Activated CD4-positive, alpha-beta T cell treated with anti-CD3 and anti-CD28 coated beads, Interleukin-10, Interleukin-2, amounts not matched to agents 100 ng/mL and 50 ng/mL, durations not matched to agents 16 hours and 8 hours (primary cell): ENCODE measurements around the gene PLCG2.
A peak's percentile ranks its signal among the peaks of the same experiment; 100 is the strongest.
"Not testable (repeated sequence)": the region's sequence is repeated elsewhere in the genome, so short reads cannot be mapped to it uniquely, and the experiment has no call there.

Source experiments
- DNase-seq: peaks from one replicate; pipeline ENCODE4 v3.0.0-alpha.2; 2020

Gene PLCG2

DNA sequence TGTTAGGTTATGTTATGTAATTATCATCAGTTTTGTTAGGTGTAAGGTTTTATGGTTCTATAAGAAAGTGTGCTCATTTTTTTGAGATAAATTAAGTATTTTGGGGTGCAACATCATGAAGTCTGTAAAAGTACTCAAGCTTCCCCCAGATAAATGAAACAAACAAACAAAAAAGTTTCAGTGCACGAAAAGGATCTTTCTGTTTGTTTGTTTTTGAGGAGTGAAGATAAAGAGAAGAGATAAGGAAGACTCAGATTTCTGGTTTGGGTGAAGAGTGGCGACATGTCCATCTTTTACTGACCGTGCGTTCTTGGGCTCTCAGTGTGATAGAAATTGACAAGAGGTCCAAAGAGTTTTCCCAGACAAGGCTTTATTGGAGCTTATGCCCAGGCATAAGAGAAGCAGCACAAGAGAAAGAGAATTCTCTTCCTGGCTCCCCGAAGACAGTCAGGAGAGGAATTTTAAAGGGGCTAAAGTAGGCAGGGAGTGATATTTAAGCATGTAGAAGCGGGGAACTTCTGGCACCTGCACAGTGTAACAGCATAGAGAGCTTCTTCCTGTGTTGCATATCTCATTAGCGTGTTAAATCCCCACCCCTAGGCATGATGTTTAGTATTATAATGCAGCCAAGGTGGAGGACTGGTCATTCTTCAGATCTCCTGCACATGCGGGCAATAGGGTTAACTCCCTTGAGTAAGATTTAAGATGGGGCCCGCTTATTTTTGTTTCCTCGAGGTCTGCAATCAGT is 71.3 kb downstream of the PLCG2 start:
- no peak for DNase-seq

DNA sequence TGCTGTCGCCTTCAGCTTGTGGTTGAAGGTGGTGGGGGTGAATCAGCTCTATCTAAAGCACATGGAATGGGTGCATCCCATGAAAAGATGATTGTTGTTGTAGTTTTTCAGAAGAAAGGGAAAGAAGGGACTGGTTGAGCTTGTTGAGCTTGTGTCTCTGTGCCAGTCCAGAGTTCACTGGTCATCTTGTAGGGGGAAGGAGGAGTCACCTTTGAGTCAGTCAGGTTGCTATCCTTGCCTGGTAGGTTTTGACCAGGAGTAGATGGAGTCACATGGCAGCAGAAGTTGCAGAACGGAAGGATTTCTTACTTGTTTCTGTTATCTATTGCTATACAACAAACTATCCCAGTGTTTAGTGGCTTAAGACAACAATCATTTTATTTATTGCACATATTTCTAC is 73.3 kb downstream of the PLCG2 start:
- no peak for DNase-seq

DNA sequence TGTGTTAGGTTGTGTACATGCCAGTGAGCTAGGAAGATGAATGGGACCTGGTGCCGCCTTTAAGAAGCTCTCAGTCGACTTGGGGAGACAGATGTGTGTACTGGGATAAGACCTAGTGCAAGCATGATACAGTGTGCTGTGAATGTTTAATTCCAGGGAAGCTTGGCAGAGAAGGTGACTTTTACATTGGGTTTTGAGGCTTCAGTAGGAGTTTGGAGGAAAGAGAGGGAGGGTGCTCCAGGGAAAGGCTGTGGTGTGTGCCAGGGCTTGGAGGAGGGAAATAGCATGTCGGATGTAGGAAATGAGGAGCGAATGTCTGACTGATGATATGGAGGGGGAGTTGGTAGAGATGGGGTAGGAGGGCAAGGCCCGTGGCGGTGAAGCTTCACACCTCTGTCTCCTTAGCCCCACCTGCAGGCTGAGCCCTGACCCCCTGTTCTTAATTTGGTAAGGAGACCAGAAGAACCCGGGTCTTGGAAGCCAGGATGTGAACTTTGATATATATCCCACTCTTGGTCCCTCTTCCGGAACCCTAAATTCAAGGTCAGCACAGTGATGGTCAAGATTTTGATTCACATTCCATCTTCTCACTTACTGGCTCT is 76.6 kb downstream of the PLCG2 start:
- DNase-seq = no peak

DNA sequence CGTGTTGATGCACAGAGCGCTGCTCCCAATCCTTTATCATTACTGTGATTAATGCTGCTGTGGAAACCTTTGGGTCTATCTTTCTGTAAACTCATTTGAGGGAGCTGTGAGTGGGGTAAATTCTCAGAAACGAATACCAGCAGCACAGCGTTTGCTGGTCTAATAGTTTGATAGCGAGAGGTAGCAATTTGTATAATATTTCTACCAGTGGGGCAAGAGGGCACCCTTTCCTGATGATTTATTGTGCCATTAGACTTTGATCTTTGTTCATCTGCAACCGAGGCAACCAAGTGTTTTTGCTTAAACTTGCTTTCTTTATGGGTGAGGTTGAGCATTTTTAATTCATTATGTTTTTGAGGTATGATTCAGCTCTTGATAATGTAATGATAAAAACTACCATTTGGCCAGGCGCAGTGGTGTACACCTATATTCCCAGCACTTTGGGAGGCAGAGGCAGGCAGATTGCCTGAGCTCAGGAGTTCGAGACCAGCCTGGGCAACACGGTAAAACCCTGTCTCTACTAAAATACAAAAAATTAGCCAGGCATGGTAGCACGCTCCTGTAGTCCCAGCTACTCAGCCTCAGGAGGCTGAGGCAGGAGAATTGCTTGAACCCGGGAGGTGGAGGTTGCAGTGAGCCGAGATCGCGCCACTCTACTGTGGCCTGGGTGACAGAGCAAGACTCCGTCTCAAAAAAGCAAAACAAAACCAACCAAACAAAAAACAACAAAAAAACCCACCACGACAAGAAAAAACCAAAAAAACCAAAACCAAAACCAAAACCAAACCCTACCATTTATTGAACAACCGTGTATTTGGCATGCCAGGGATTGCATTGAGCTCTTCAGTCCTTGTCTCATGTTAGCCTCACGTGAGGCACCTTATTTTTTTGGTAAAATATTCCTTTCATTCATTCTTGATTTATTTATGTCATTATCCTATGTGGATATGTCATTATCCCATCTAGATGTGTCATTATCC is 81.5 kb downstream of the PLCG2 start:
- no peak for DNase-seq

GRCh38 chr16:81861503-81861902 is 82.4 kb downstream of the PLCG2 start:
- peak; percentile 7 for DNase-seq

GRCh38 chr16:81861915-81862314 is 82.8 kb downstream of the PLCG2 start:
- DNase-seq = no peak

GRCh38 chr16:81863630-81864352 is 84.7 kb downstream of the PLCG2 start:
- DNase-seq = no peak

DNA sequence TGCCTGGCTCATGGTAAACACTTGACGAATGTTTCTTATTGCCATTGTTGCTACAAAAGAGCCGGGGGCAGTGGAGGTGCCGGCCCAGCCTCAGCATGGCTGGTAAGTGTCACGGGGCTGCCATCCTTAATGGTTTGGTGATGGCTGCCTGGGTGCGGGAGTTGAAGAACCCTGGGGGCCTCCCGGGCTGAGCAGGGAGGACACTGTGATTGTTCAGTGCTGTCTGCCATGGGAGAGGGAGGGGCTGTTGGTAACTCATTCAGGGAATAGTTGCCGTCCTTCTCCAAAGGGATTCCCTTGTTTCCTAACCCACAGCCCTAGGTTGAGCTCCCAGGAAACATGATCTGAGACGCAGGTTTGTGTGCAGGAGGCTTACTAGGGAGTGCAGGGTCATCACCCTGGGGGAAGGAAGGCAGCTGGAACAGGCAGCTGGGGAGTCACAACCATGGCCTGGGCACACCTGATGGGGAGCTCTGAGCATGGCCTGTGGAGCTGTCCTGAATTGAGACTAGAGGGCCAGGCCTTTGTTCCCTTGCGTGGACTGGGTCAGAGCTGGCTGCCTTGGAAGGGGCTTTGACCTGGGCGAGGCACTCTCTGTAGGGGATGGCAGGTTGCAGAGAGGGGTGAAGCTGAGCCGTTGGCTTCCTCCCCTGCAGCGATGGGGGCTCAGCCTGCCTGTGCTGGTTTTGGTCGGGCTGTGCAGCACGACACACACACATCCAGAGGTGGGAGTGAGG is 85.7 kb downstream of the PLCG2 start:
- DNase-seq = no peak

- DNase-seq = no peak
Measured at GRCh38 chr16:81866820-81867440, 87.8 kb downstream of the PLCG2 start.

DNA sequence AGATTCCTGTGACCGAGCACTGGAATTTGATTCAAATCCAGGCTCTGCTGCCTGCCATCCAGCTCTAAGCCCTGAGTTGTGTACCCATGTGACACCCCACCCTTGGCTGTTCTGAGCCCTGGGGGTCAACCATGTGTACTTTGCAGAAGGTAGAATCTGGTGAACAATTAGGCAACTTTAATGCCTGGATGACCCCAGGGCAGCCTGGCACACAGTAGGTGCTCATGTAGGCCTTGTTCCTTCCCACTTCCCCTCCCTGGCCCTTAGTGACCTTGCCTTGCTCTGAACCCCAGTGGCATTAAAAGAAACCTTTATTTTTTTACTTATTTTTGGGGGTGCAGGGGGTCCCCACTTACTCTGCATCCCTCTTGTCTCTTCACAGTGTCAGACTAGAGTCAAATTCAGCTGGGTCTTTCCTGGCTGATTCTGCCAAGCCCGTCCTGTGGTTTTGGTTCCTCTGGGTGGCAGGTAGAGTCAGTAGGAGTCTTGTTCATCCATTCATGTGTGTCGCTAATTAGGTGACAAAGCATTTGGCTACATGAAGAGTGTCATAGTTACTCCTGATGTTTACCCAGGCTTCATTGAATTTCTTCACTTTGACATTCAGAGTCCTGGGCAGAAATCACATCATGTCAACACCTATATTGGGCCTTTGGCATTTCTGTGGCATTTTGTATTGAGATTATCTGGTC is 89.1 kb downstream of the PLCG2 start:
- no peak for DNase-seq

DNA sequence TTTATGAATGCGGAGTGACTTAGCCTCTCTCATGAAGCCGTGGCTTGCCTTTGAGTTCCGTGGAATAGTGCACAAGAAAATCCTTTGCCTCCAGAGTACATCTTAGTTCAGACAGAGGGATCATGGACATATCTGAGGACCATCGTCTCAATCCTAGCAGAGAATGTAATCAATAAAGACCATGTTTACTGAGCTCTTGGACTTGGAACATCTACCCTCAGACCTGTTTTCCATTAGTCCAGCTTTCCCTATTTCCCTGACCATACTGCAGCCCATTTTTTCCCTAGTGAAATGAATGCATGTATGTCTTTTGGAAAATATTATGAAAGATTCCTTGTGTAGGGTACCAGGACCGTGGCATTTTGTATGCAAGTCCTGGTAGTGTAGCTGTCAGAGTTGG is 90.2 kb downstream of the PLCG2 start:
- no peak for DNase-seq

GRCh38 chr16:81873206-81873605 is 94.1 kb downstream of the PLCG2 start:
- no peak for DNase-seq

DNA sequence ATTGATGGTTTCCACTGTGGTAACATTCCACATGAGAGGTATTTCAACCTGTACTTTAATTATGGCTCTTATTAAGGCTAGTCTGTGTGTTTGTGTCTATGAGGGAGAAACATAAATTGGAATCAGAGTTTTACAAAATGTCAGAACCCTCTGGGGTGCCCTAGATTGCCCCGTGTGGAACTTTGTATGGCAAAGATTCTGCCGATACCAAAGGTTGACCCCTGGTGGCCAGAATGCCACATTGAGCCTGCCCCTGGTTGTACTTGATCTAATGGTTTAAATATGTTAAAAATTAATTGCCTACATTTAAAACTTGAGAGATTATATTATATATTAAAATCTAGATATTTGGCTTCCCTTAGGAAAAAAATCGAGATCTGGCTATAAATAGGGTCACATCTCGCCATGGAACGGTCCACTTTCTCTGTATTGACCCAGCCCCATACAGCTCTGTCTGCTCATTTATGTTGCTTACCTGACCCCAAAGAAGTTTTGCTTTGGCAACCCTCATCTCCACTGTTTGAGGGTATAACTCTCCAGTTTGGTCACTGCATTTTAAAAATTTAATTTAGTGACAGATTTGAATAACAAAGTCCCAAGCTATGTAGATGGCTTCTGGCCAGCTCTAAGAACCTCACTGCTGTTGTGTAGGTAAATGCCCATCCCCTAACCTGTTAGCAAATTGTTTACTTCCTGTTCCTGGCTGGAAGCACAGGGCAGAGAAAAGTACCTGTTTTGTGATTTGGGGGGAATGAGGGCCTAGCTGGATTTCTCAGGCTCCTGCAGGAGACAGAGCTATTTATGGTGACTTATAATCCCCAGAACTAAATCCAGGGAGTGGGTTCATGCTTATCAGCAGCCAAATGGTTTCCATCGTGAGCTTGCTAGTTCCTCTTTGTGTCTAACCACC is 95.0 kb downstream of the PLCG2 start:
- DNase-seq = peak; percentile 71

DNA sequence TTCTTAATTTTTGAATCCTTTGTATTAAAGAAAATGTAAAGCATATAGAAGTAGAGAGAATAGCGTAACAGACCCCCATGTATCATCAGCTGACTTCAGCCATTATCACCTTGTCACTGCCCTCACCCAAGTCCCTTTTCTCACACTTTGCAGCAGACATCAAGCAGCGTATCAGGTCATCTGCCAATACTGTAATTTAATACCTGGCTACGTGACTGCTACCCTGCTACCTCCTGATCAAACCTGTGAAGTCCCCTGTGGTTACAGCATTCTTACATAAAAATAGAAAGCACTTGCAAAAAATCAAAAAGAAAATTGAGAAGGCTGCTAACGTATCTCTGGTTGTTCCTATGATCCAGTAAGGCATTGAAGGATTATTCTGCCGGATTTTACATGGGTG is 96.4 kb downstream of the PLCG2 start:
- no peak for DNase-seq

DNA sequence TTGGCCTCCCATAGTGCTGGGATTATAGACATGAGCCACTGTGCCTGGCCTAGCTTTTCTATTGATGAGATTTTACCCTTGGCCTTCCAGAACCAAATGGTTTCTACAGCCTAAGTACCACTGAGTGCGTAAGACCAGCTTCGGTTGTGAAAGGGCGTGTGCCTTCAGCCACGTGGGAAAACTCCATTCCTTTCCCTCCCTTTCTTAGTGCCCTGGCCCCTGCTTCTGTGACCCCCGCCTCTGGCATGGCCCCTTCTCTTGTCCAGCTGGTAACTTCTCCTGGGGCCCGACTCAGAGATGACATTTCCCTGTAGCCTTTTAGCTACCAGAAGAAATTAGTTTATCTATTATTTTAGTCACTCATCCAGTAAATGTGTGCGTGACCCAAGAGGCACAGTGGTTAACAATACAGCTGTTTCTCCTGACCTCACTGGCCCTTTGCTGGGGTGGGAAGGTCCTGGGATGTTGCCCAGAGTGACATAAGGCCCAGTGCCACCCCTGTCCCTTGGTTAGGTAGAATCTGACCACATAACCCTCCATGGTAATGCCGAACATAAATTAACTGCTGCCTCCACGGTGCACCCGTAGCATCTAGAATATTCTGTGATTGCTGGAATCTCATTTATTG is 97.3 kb downstream of the PLCG2 start:
- DNase-seq = no peak

DNA sequence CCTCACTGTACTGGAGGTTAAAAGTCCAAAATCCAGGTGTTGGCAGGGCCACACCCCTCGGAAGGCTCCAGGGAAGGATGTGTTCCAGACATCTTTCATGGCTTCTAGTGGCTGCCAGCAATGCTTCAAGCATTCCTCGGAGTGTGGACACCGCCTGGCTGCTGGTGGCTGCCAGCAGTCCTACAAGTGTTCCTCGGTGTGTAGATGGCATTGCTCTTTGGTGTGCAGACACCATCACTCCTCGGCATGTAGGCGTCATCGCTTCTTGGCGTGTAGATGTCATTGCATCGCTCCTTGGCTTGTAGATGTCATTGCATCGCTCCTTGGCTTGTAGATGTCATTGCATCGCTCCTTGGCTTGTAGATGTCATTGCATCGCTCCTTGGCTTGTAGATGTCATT is 98.4 kb downstream of the PLCG2 start:
- DNase-seq = not testable (repeated sequence)

GRCh38 chr16:81878529-81878928 is 99.4 kb downstream of the PLCG2 start:
- DNase-seq = no peak

DNA sequence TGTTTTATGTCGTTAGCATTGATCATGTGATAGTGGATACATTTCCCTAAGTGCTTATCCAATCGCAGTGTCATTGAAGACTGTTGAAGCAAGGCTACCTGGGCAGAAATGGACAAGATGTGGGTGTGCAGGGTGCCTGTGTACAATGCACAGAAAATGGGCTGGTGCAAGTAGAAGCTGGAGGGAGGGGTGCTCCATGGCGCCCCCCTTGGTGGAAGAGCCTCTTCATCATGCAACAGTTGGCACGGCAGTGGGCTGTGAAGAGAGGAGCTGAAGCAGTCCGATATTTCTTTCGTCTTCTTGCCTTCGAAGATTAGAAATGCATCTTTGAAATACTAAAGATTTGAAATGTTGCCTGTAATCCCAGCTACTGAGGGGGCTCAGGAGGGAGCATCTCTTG is 100.5 kb downstream of the PLCG2 start:
- no peak for DNase-seq

DNA sequence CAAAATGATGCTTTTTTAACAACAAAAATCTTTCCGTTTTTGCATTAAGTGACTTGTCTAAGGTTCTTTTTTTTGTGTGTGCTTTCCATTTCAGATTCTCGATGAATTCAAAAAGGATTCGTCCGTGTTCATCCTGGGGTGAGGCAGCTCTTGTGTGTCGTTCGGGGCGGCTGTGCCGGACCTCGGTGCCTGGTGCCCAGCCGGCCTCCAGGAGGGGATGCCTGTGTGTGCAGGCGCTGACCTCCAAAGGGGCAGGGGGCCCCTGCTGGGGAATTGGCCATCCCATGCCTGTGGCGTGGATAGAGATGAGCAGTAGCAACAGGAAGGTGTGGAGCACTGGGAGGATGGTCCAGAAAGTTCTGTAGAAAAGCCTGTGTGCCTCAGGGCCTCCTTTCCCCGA is 101.7 kb downstream of the PLCG2 start:
- DNase-seq = no peak

DNA sequence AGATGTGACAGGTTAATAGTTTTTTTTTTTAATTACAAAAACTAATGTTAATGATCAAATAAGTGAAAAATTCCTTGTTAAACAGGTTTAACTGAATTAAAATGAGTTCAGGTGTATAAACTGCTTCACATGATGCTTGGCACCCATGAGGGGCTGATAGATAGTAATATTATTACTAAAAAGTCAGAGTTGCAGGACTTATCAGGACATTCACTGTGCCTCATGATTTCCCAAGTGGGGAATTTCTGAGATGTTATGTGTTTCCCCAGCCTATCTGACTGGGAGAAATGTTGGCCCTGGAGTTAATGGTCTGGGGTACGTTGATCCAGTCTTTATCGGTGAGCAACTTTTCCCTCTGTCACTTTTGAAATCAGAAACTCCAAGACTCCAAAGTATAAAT is 102.1 kb downstream of the PLCG2 start:
- DNase-seq = no peak
